ENCODE measurements around the gene RASGRF2.
"Not testable (repeated sequence)": the region's sequence is repeated elsewhere in the genome, so short reads cannot be mapped to it uniquely, and the experiment has no call there.

The RASGRF2 gene

DNA sequence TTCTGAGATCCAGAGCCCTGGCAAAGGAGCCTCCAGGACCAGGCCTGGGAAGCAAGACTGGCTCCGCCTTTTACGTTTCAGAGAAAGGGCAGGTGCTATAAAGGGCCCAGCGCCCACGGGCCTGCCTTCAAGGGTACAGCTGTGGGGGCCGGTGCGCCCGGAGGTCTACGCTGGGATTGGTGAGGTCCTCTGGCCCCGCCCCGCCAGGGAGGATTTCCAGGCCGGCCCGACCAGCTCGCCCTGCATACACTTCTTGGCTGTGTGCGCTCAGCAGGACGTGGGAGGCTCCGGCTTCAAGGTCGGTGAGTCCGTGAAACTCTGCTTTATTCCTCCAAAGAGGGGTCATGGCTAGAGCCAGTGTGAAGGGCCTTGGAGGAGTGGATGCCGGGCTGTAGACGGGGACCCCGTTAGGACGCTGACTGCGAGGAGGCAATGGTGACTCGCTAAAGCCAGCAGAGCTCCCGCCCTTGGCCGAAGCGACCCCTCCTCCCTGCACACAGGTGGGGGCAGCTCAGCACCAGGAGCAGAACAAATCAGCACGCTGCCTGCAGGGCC, 273.0 kb downstream of the RASGRF2 start, which contains the start of gene CKMT2:
TSS of gene CKMT2 (plus strand) at position 243 of the 555 bp plus-strand sequence. CDS start 17,811 bp downstream, outside the sequence.
- no peak for DNase-seq (ENCODE audit: low read depth in 2 of 3, low spot score in 2 of 3)

- DNase-seq (ENCODE audit: low read depth in 2 of 3, low spot score in 2 of 3), result no peak
Measured at GRCh38 chr5:81234299-81234698, 274.1 kb downstream of the RASGRF2 start.

- DNase-seq (ENCODE audit: low read depth in 2 of 3, low spot score in 2 of 3), result no peak
Measured at GRCh38 chr5:81234801-81235200, 274.6 kb downstream of the RASGRF2 start.

- no peak for DNase-seq (ENCODE audit: low read depth in 2 of 3, low spot score in 2 of 3)
Measured at GRCh38 chr5:81235287-81236072, 275.3 kb downstream of the RASGRF2 start.

- DNase-seq (ENCODE audit: low read depth in 2 of 3, low spot score in 2 of 3), result no peak
Measured at GRCh38 chr5:81238460-81238859, 278.3 kb downstream of the RASGRF2 start.

DNA sequence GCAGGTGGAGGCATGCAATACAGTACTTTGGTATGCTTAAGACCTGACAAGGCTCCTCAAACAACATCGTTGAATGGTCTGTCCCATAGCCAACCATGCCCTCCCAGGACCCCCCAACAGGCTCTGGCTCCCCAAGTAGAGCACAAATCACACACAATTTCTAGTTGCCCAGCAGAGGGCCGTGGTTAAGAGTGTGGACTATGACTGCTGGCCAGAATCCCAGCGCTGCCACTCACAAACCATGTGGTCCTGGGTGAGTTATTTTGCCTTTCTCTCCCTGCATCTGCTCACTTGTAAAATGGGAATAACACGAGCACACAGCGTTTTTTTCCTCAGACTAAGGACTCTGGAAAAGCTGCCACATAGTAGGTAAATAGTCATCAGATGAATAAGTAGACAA, 279.4 kb downstream of the RASGRF2 start:
- DNase-seq (ENCODE audit: low read depth in 2 of 3, low spot score in 2 of 3), result no peak

DNA sequence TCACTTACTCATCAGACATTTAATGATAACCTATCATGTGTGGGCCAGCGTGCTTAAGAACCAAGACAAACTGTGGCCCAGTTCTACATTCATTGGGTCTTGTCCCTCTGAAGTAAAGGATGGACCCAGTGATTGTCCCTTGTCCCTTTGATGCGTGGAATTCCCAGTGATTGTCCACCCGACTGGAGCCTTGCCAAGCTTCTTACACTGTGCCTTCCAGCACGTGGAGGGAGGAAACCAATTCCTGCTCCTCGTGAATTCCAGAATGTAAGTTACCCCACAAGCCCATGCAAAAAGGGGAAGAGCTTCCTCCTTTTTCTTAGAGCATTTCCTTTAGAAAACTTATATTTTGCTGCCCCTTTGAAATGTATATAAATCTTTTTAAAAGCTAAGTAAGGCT, 280.8 kb downstream of the RASGRF2 start:
- DNase-seq (ENCODE audit: low read depth in 2 of 3, low spot score in 2 of 3), result no peak

DNA sequence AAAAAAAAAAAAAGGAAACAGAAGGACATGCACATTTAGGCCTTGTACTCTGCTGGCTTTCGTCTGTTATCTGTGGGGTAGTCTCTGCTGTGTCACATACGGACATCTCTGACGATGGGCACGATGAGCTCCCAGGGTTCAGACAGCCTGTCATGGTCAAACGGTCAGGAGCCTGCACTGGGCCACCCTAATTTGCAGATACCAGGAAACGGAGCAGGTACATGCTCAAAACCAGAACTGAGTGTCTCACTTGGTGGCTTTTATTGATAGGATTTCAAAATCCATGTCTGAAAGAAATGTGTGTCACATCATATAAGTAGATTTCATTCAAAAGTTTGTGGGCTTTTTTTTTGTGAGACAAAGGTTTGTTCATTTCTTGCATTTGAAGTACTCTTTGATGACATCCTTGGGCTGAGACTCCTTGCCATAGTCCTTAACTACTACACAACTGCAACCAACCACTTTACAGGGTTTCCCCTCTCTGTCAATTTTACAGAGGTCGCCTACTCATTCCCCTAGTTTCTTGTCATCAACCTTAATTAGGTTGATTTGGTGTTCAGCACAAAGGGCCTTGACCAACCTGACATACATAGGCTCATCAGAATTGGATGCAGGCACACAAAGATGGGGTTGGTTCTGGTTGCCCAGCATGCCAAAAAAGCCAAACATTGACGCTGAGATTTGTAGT, 281.9 kb downstream of the RASGRF2 start:
- DNase-seq (ENCODE audit: low read depth in 2 of 3, low spot score in 2 of 3), result no peak

DNA sequence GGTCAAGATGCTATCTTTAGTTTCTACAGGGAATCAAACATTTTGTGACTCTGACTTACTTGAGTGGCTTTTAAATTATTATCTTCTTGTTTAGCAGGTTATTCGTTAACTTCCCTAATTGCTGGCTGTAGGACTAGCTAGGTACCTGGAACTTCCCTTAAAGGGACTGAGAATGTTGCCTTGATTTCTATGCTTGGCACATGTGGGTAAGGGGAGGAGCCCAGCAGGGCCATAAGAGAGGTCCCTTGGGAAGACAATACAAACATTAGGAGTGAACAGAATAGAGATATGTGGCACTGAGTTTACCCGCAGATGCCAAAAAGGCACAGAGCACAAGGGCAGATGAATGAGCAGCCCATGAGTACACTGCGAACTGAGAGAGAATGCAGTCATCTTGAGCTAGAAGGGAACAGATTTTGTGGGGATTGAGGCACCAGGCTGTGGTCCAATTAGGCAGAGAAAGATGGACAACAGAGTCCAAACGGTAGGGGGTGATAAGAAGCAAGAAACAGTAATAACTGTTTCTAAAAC, 282.8 kb downstream of the RASGRF2 start:
- DNase-seq (ENCODE audit: low read depth in 2 of 3, low spot score in 2 of 3), result no peak

GRCh38 chr5:81244451-81244850, 284.3 kb downstream of the RASGRF2 start:
- DNase-seq (ENCODE audit: low read depth in 2 of 3, low spot score in 2 of 3), result no peak

DNA sequence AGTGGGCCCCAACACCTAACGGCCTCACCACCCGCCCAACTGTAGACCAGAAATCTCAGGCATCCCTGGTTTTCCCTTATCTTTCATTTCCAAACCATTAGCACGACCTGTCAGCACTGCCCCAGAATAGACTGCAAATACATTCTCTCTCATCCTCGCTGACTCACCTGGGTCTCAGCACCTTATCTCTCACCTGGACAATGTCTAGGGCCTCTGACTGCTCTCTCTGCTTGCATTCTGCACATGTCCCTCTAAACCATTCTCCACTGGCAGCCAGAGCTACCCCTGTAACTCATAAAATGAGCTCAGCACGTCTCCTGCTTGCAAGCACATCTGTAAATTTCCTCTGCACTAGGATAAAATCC, 285.7 kb downstream of the RASGRF2 start:
- DNase-seq (ENCODE audit: low read depth in 2 of 3, low spot score in 2 of 3), result no peak

GRCh38 chr5:81246697-81247096, 286.5 kb downstream of the RASGRF2 start:
- no peak for DNase-seq (ENCODE audit: low read depth in 2 of 3, low spot score in 2 of 3)

GRCh38 chr5:81247441-81247972, 287.3 kb downstream of the RASGRF2 start:
- DNase-seq (ENCODE audit: low read depth in 2 of 3, low spot score in 2 of 3), result no peak

- DNase-seq (ENCODE audit: low read depth in 2 of 3, low spot score in 2 of 3), result no peak
Measured at GRCh38 chr5:81249240-81249639, 289.1 kb downstream of the RASGRF2 start.

DNA sequence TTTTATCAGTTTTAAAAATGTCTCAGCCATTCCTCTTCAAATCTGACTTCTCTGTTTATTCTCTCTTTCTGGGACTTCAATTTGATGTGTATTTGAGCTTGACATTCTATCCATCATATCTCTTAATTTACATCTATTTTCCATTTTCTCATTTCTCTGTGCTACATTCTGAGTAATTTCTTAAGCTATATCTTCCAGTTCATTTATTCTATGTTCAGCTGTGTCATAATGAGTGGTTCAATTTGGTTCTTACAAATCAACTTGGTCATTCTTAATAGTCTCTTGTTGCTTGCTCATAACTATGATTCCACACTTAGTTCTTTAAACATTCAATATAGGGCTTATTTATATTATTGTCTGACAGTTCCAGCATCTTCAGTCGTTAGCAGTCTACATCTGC, 289.8 kb downstream of the RASGRF2 start:
- no peak for DNase-seq (ENCODE audit: low read depth in 2 of 3, low spot score in 2 of 3)

DNA sequence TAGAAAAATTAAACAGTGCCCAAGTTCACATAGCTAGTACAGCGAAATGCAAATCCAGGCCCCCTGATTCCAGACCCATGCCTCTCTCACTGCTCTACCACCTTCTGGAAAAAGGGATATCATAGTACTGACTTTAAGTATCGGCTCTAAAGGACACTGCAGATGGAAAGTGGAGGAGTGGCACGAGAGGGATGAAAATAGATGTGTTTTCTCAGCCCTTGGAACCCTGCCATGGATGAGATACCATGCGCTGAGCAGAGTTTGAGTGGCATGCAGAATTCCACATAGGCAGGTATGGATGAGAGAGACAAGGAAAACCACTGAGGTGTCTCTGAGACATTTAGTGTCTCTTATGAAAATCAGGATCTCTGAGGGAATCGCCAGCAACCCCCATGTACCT, 291.8 kb downstream of the RASGRF2 start:
- no peak for DNase-seq (ENCODE audit: low read depth in 2 of 3, low spot score in 2 of 3)

GRCh38 chr5:81252904-81253303, 292.7 kb downstream of the RASGRF2 start:
- DNase-seq (ENCODE audit: low read depth in 2 of 3, low spot score in 2 of 3), result no peak

DNA sequence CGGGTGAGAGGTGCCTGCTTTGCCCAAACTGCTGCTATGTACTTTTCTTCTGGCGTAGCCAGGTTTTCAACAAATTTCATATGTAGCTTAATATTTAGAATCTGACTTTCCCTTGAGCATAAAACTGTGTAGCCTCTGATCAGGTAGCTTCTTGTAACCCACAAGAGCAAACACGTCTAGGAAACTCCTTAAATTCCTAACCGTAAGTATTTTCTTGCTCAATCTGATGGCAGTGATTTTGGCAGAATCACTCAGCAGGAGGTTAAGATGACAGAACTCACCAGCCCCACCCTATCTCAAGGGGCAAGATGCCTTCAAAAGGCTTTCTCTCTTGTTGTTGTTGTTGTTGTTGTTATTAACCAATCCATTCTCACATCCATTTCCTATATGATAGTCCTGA, 293.7 kb downstream of the RASGRF2 start:
- DNase-seq (ENCODE audit: low read depth in 2 of 3, low spot score in 2 of 3), result no peak

DNA sequence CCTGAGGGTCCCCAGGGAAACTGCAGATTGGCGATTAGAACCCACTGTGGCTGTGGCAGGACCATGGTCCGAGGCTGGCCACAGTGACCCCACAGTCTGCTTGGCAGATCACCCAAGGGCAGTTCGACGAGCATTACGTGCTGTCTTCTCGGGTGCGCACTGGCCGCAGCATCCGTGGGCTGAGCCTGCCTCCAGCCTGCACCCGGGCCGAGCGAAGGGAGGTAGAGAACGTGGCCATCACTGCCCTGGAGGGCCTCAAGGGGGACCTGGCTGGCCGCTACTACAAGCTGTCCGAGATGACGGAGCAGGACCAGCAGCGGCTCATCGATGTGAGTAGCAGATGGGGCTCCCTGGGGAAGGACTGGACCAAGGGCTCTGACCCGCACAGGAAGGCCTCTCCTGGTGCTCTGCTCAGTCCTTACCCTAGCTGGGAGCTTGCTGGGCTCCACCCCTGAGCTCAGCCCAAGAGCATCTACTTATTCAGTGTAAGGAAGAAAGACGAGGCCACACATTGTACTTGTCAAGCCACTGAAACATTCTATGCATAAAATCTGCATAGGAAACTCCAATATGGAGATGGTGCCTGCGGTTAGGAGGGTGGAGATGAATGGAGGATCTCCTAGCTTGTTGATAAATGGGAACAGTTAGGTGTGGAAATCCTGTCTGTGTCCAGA, 294.9 kb downstream of the RASGRF2 start:
- DNase-seq (ENCODE audit: low read depth in 2 of 3, low spot score in 2 of 3), result no peak

DNA sequence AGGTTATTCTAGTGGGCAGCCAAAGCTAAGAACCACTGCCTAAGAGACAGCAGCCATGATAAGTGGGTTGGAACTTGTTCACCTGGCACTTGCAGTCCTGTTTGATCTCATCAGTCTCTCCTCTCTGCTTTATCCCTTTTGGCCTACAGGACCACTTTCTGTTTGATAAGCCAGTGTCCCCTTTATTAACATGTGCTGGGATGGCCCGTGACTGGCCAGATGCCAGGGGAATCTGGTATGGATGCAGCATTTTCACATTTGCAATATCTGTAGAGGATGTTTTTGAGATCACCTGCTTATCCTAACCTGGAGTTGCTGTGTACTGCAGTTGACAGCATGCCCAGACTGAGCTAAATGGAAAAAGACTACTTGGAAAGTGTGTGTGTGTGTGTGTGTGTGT, 296.6 kb downstream of the RASGRF2 start:
- DNase-seq (ENCODE audit: low read depth in 2 of 3, low spot score in 2 of 3), result no peak

- DNase-seq (ENCODE audit: low read depth in 2 of 3, low spot score in 2 of 3), result not testable (repeated sequence)
Measured at GRCh38 chr5:81262796-81263195, 302.6 kb downstream of the RASGRF2 start.
